Trophoblast cell (in vitro differentiated cells and primary cell): ENCODE measurements around the gene PDCD1LG2.
A peak's percentile ranks its signal among the peaks of the same experiment; 100 is the strongest.

Experiments
- DNase-seq, 2 donors: peaks; one replicate each; pipeline ENCODE4 v3.0.0-alpha.2; 2016
- H2AFZ ChIP-seq: 2 replicates; pipeline ENCODE4 v1.6.1; 2013; ENCODE audit warnings: low read length, moderate library complexity, mild to moderate bottlenecking; ENCODE audit not compliant: insufficient read depth, poor library complexity
- H2AK5ac ChIP-seq: 2 replicates; pipeline ENCODE4 v1.6.1; 2013; ENCODE audit warnings: mild to moderate bottlenecking, low read length
- H2BK120ac ChIP-seq: 2 replicates; pipeline ENCODE4 v1.6.1; 2013; ENCODE audit warnings: low read length, mild to moderate bottlenecking, moderate library complexity; ENCODE audit not compliant: insufficient read depth, poor library complexity
- H2BK12ac ChIP-seq: 2 replicates; pipeline ENCODE4 v1.6.1; 2013; ENCODE audit warnings: mild to moderate bottlenecking, low read length, moderate library complexity
- H2BK5ac ChIP-seq: 2 replicates; pipeline ENCODE4 v1.6.1; 2013; ENCODE audit warnings: low read length, low read depth, moderate library complexity, mild to moderate bottlenecking; ENCODE audit not compliant: poor library complexity
- H3K14ac ChIP-seq: 2 replicates; pipeline ENCODE4 v1.6.1; 2013; ENCODE audit warnings: mild to moderate bottlenecking, low read length
- H3K18ac ChIP-seq: 2 replicates; pipeline ENCODE4 v1.6.1; 2013; ENCODE audit warnings: mild to moderate bottlenecking, low read length
- H3K23ac ChIP-seq: 2 replicates; pipeline ENCODE4 v1.6.1; 2013; ENCODE audit warnings: low read length
- H3K27ac ChIP-seq: 2 replicates; pipeline ENCODE4 v1.5.1; 2013; ENCODE audit warnings: low read depth, mild to moderate bottlenecking, inconsistent platforms, low read length, moderate library complexity
- H3K27me3 ChIP-seq: 2 replicates; pipeline ENCODE4 v1.6.1; 2013; ENCODE audit warnings: inconsistent platforms, mild to moderate bottlenecking, low read length, moderate library complexity; ENCODE audit not compliant: insufficient read depth
- H3K36me3 ChIP-seq, 2 experiments: 1 replicate in 1 of 2; 2 replicates in 1 of 2; pipeline ENCODE4 v1.6.1; 2013; ENCODE audit warnings: low read length in 2 of 2, mild to moderate bottlenecking in 2 of 2, moderate library complexity in 1 of 2; ENCODE audit not compliant: insufficient read depth in 2 of 2, control insufficient read depth in 1 of 2
- H3K4ac ChIP-seq: 2 replicates; pipeline ENCODE4 v1.6.1; 2013; ENCODE audit warnings: low read depth, mild to moderate bottlenecking, low read length, moderate library complexity
- H3K4me1 ChIP-seq, 2 experiments: 1 replicate in 1 of 2; 2 replicates in 1 of 2; pipeline ENCODE4 v1.6.1; 2013; ENCODE audit warnings: low read length in 2 of 2, mild to moderate bottlenecking in 2 of 2, moderate library complexity in 1 of 2; ENCODE audit not compliant: insufficient read depth in 2 of 2, control insufficient read depth in 1 of 2
- H3K4me2 ChIP-seq: 2 replicates; pipeline ENCODE4 v1.6.1; 2013; ENCODE audit warnings: inconsistent platforms, mild to moderate bottlenecking, low read length, moderate library complexity
- H3K4me3 ChIP-seq: 2 replicates; pipeline ENCODE4 v1.5.1; 2013; ENCODE audit warnings: mild to moderate bottlenecking, low read depth, low read length, inconsistent platforms
- H3K79me1 ChIP-seq: one replicate; pipeline ENCODE4 v1.6.1; 2013; ENCODE audit warnings: low read length
- H3K79me2 ChIP-seq: 2 replicates; pipeline ENCODE4 v1.6.1; 2013; ENCODE audit warnings: low read length, mild to moderate bottlenecking; ENCODE audit not compliant: control insufficient read depth, insufficient read depth, poor library complexity
- H3K9ac ChIP-seq: 2 replicates; pipeline ENCODE4 v1.6.1; 2013; ENCODE audit warnings: mild to moderate bottlenecking, low read length
- H3K9me3 ChIP-seq: 2 replicates; pipeline ENCODE4 v1.6.1; 2013; ENCODE audit warnings: low read depth, mild to moderate bottlenecking, control low read depth, inconsistent platforms, low read length; ENCODE audit not compliant: insufficient read depth
- H4K12ac ChIP-seq: 2 replicates; pipeline ENCODE4 v1.6.1; 2013; ENCODE audit warnings: low read depth, mild to moderate bottlenecking, low read length, moderate library complexity
- H4K8ac ChIP-seq: 2 replicates; pipeline ENCODE4 v1.6.1; 2013; ENCODE audit warnings: low read depth, mild to moderate bottlenecking, low read length, moderate library complexity
- H4K91ac ChIP-seq: one replicate; pipeline ENCODE4 v1.6.1; 2013; ENCODE audit warnings: low read depth, mild to moderate bottlenecking, low read length, moderate library complexity
- WGBS: extraction: QIAGEN DNeasy Blood & Tissue Kit; methylation state at CpG from one replicate; pipeline ENCODE4 v1.1.7; 2013; ENCODE audit warnings: missing lambda C conversion rate; ENCODE audit not compliant: insufficient read length, insufficient coverage; ENCODE audit errors: extremely low coverage; 5-methylcytosine and 5-hydroxymethylcytosine counted together

PDCD1LG2 gene

GRCh38 chr9:5502553-5502952, 7.8 kb upstream of the PDCD1LG2 start:
- no peaks in the 10 kb centered on the region for H3K36me3 ChIP-seq
- no peak for DNase-seq
- no peaks in the 10 kb centered on the region for H3K79me1 ChIP-seq
- WGBS, result no CpG with 5 or more reads among the region's 6 CpGs
- H3K79me2 ChIP-seq, result no peaks in the 10 kb centered on the region
- no peak overlapping the region for H3K4me3 ChIP-seq
- H3K4me2 ChIP-seq, result no peak overlapping the region
- H4K8ac ChIP-seq, result no peak overlapping the region
- H3K9me3 ChIP-seq, result peaks cover 1% of the 10 kb centered on the region
- H4K12ac ChIP-seq, result no peak overlapping the region
- H2BK5ac ChIP-seq, result no peak overlapping the region
- no peak overlapping the region for H3K4ac ChIP-seq
- H2BK120ac ChIP-seq, result no peak overlapping the region
- peak overlapping the region; percentile 29 for H3K23ac ChIP-seq
- H2BK12ac ChIP-seq, result no peak overlapping the region
- H2AK5ac ChIP-seq, result no peak overlapping the region
- no peak overlapping the region for H3K14ac ChIP-seq
- no peak overlapping the region for H2AFZ ChIP-seq
- peak overlapping the region; percentile 42 for H3K9ac ChIP-seq
- no peak overlapping the region for H4K91ac ChIP-seq
- H3K27ac ChIP-seq, result no peak overlapping the region
- no peak overlapping the region for H3K18ac ChIP-seq
- no peaks in the 10 kb centered on the region for H3K27me3 ChIP-seq
- no peaks in the 10 kb centered on the region for H3K4me1 ChIP-seq

- Histone ChIP-seq H2BK12ac (no peak overlapping the region), H4K12ac (no peak overlapping the region), H4K91ac (no peak overlapping the region), H3K4me2 (no peak overlapping the region), H3K14ac (no peak overlapping the region), H3K9ac (no peak overlapping the region), H3K4me3 (no peak overlapping the region), H2AK5ac (no peak overlapping the region), H3K79me2 (no peaks in the 10 kb centered on the region), H3K23ac (no peak overlapping the region), H3K79me1 (peaks cover 15% of the 10 kb centered on the region), H2BK5ac (no peak overlapping the region), H2AFZ (no peak overlapping the region), H2BK120ac (no peak overlapping the region), H3K9me3 (no peaks in the 10 kb centered on the region), H3K18ac (no peak overlapping the region), H3K27ac (peak overlapping the region; percentile 24), H4K8ac (no peak overlapping the region), H3K4me1 (peaks cover 15 to 16% of the 10 kb centered on the region in 2 experiments), H3K36me3 (no peaks in the 10 kb centered on the region), H3K27me3 (no peaks in the 10 kb centered on the region), H3K4ac (no peak overlapping the region)
- peak; percentile 78 to 95 for DNase-seq
- WGBS, result no CpG with 5 or more reads among the region's 2 CpGs
These were observed 758 bp upstream of the PDCD1LG2 start for GRCh38 chr9:5509573-5509972.

- Histone ChIP-seq H3K27me3 (no peaks in the 10 kb centered on the region), H3K9me3 (no peaks in the 10 kb centered on the region), H3K23ac (no peak overlapping the region), H3K4me1 (peaks cover 15 to 20% of the 10 kb centered on the region in 2 experiments), H2BK120ac (peak overlapping the region; percentile 35), H3K79me2 (no peaks in the 10 kb centered on the region), H3K9ac (no peak overlapping the region), H4K12ac (no peak overlapping the region), H2AK5ac (no peak overlapping the region), H3K14ac (no peak overlapping the region), H3K4me2 (no peak overlapping the region), H3K4ac (no peak overlapping the region), H4K8ac (no peak overlapping the region), H3K36me3 (no peaks in the 10 kb centered on the region), H3K27ac (peak overlapping the region; percentile 79), H2AFZ (no peak overlapping the region), H4K91ac (no peak overlapping the region), H3K79me1 (peaks cover 15% of the 10 kb centered on the region), H3K4me3 (no peak overlapping the region), H2BK5ac (peak overlapping the region; percentile 29), H3K18ac (no peak overlapping the region), H2BK12ac (peak overlapping the region; percentile 41)
- no CpG with 5 or more reads among the region's 3 CpGs for WGBS
- DNase-seq, result no peak
These were observed 658 bp downstream of the PDCD1LG2 start for GRCh38 chr9:5510989-5511388.

- H3K9me3 ChIP-seq, result no peaks in the 10 kb centered on the region
- no peaks in the 10 kb centered on the region for H3K79me2 ChIP-seq
- DNase-seq, result no peak
- peaks cover 16 to 23% of the 10 kb centered on the region in 2 experiments for H3K4me1 ChIP-seq
- peaks cover 15% of the 10 kb centered on the region for H3K79me1 ChIP-seq
- H3K27ac ChIP-seq, result no peak overlapping the region
- H3K36me3 ChIP-seq, result no peaks in the 10 kb centered on the region
- H3K18ac ChIP-seq, result no peak overlapping the region
- H4K8ac ChIP-seq, result no peak overlapping the region
- H2AFZ ChIP-seq, result no peak overlapping the region
- peak overlapping the region; percentile 36 for H2BK12ac ChIP-seq
- H3K9ac ChIP-seq, result no peak overlapping the region
- H3K4me3 ChIP-seq, result no peak overlapping the region
- H2BK120ac ChIP-seq, result peak overlapping the region; percentile 63
- no peak overlapping the region for H2AK5ac ChIP-seq
- H3K23ac ChIP-seq, result no peak overlapping the region
- H3K4me2 ChIP-seq, result no peak overlapping the region
- H3K27me3 ChIP-seq, result no peaks in the 10 kb centered on the region
- H2BK5ac ChIP-seq, result no peak overlapping the region
- H3K14ac ChIP-seq, result no peak overlapping the region
- H4K12ac ChIP-seq, result no peak overlapping the region
- H4K91ac ChIP-seq, result no peak overlapping the region
- no peak overlapping the region for H3K4ac ChIP-seq
- no CpG with 5 or more reads among the region's 1 CpG for WGBS
These were observed 1.1 kb downstream of the PDCD1LG2 start for GRCh38 chr9:5511476-5511875.
